CD4-positive, CD25-positive, alpha-beta regulatory T cell (primary cell): ENCODE results near the gene CNEP1R1. TPM values are rescaled to one million over a fixed set of nuclear protein-coding genes. Genes with fewer than 3 reads are reported as not detected.

Experiments
- ATAC-seq, 2 donors: fragments of 150-1000 bp; cut with Tn5 transposase; one replicate each; pipeline ENCODE4 v1.10.0; 2021; ENCODE audit warnings: low read depth in 2 of 2, moderate number of reproducible peaks in 2 of 2, moderate library complexity in 1 of 2
- DNase-seq, 3 donors: peaks; one replicate each; pipeline versions ENCODE4 v3.0.0 to v3.0.0-alpha.2; 2012 to 2022; ENCODE audit warnings: mixed read lengths in 1 of 3
- H3K27ac ChIP-seq: one replicate; pipeline ENCODE4 v1.7.0; 2013; ENCODE audit warnings: mild to moderate bottlenecking, low read length; ENCODE audit not compliant: insufficient read depth, poor library complexity, severe bottlenecking
- H3K27me3 ChIP-seq: one replicate; pipeline ENCODE4 v1.7.0; 2013; ENCODE audit warnings: low read length; ENCODE audit not compliant: control insufficient read depth, insufficient read depth
- H3K36me3 ChIP-seq: one replicate; pipeline ENCODE4 v1.7.0; 2013; ENCODE audit warnings: mild to moderate bottlenecking, low read length, moderate library complexity; ENCODE audit not compliant: control insufficient read depth, insufficient read depth
- H3K4me1 ChIP-seq: 2 replicates; pipeline ENCODE4 v1.7.0; 2013; ENCODE audit warnings: mild to moderate bottlenecking, low read length; ENCODE audit not compliant: insufficient read depth, control insufficient read depth, poor library complexity, severe bottlenecking
- H3K4me3 ChIP-seq: one replicate; pipeline ENCODE4 v1.7.0; 2013; ENCODE audit warnings: low read depth, mild to moderate bottlenecking, low read length, moderate library complexity
- H3K9me3 ChIP-seq, 2 experiments: 1 replicate in 1 of 2; 2 replicates in 1 of 2; pipeline ENCODE4 v1.7.0; 2013; ENCODE audit warnings: low read length in 2 of 2, mild to moderate bottlenecking in 1 of 2, moderate library complexity in 1 of 2; ENCODE audit not compliant: control insufficient read depth in 2 of 2
- H3K27ac Mint-ChIP-seq, 3 donors: one replicate each; pipeline ENCODE4 v1.8.0; 2020 to 2022; ENCODE audit warnings: mild to moderate bottlenecking in 3 of 3, mixed read lengths in 3 of 3, moderate library complexity in 2 of 3
- H3K27me3 Mint-ChIP-seq: one replicate; pipeline ENCODE4 v1.8.0; 2022; ENCODE audit warnings: mild to moderate bottlenecking, mixed read lengths
- H3K36me3 Mint-ChIP-seq: one replicate; pipeline ENCODE4 v1.8.0; 2020; ENCODE audit warnings: mixed read lengths
- H3K4me1 Mint-ChIP-seq, 4 donors: one replicate each; pipeline ENCODE4 v1.8.0; 2020 to 2022; ENCODE audit warnings: mixed read lengths in 4 of 4, mild to moderate bottlenecking in 1 of 4
- H3K4me3 Mint-ChIP-seq, 4 donors: one replicate each; pipeline ENCODE4 v1.8.0; 2020 to 2022; ENCODE audit warnings: mild to moderate bottlenecking in 4 of 4, mixed read lengths in 4 of 4, moderate library complexity in 3 of 4
- H3K9me3 Mint-ChIP-seq, 7 donors: one replicate each; pipeline ENCODE4 v1.8.0; 2020 to 2022; ENCODE audit warnings: mixed read lengths in 7 of 7, mild to moderate bottlenecking in 3 of 7, moderate library complexity in 2 of 7
- polyA plus RNA-seq, 4 donors: library from polyadenylated mRNA; unstranded; fragments of 300-500 nt; fragmentation: Illumina TruSeq; gene quantifications; one replicate each; pipeline ENCODE4 v1.2.3, GENCODE V29; 2021
- total RNA-seq: library from RNA; stranded (reverse); gene quantifications from one replicate; pipeline ENCODE4 v1.2.3, GENCODE V29; 2022

CNEP1R1 gene
- total and polyA plus RNA-seq, 5 donors from 2014 or later: 16.8 to 36.6 (median 21.6) TPM

DNA sequence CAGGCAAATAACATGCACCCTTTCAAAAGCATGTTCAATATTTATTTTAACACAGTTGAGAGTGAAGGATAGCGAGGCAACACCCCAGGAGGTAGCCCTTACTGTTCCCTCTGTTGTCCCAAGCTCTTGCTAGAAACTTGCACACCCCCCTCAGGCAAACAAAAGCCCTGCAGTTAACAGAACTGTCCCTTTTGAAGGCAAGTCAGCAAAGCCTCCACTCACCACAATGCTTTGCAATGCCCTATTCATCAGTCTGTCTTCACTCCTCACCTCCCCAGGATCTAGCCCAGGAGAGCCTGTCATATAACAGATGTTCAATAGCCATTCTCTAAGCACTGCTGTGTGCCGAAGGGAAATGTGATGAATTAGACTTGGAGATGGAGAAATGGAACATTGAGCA is 3.5 kb upstream of the CNEP1R1 start:
- DNase-seq: peak in 1 of 3 donors; percentile 8
- no peaks in the 10 kb centered on the region for H3K9me3 ChIP-seq
- peaks cover 10% of the 10 kb centered on the region for H3K27me3 ChIP-seq
- Mint-ChIP-seq H3K9me3 (no peaks in the 10 kb centered on the region), H3K4me3 (peak overlapping the region in 1 of 4 donors; percentile 40), H3K4me1 (peaks cover 7 to 29% (median 13%) of the 10 kb centered on the region in 4 donors), H3K27ac (peak overlapping the region in 1 of 3 donors; percentile 89), H3K36me3 (no peaks in the 10 kb centered on the region), H3K27me3 (peaks cover 11% of the 10 kb centered on the region)
- no peak for ATAC-seq
- H3K4me3 ChIP-seq: no peak overlapping the region
- no peak overlapping the region for H3K27ac ChIP-seq
- peaks cover 12% of the 10 kb centered on the region for H3K4me1 ChIP-seq
- no peaks in the 10 kb centered on the region for H3K36me3 ChIP-seq

DNA sequence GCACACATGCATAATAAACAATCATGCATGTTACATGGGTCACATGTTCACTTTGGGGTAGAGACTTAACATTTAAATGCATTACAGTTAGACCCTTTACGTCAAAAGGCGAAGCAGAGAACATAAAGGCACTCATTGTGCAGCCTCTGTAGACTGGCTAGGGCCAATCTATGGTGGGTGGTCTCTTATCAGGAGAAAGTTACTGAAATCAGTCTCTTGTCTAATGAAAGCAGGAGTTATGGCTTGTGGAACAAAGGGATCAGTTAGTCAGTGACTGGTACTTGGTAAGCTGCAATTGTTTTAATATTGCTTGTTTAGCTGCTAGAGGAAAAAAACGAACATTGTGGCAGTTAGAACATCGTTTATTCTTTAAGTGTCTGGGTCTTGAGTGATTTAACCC is 1.4 kb upstream of the CNEP1R1 start:
- DNase-seq (no peak), ATAC-seq (no peak)
- Mint-ChIP-seq H3K4me1 (peaks cover 7 to 45% (median 18%) of the 10 kb centered on the region in 4 donors), H3K27me3 (peaks cover 11% of the 10 kb centered on the region), H3K36me3 (no peaks in the 10 kb centered on the region), H3K27ac (peak overlapping the region in 1 of 3 donors; percentile 97), H3K9me3 (no peaks in the 10 kb centered on the region), H3K4me3 (peak overlapping the region in 2 of 4 donors; percentile 46 to 71)
- no peaks in the 10 kb centered on the region for H3K36me3 ChIP-seq
- H3K4me3 ChIP-seq: no peak overlapping the region
- H3K4me1 ChIP-seq: peaks cover 20% of the 10 kb centered on the region
- peaks cover 10% of the 10 kb centered on the region for H3K27me3 ChIP-seq
- no peak overlapping the region for H3K27ac ChIP-seq
- no peaks in the 10 kb centered on the region for H3K9me3 ChIP-seq

DNA sequence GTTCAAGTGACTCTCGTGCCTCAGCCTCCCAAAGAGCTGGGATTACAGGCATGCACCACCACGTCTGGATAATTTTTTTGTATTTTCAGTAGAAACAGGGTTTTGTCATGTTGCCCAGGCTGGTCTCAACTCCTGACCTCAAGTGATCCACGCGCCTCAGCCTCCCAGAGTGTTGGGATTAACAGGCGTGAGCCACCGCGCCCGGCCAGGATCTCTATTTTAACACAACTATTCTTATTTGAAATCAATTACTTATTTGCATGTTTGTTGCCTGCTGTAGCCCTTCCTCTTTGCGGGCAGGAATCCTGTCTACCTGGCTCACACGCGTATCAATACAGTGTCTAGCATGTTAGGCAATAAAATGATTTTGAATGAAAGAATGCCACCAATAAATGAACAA is 818 bp upstream of the CNEP1R1 start:
- no peak for DNase-seq
- Mint-ChIP-seq H3K4me3 (peak overlapping the region; percentile 92 to 98 (median 98)), H3K27me3 (peaks cover 6% of the 10 kb centered on the region), H3K27ac (peak overlapping the region in 2 of 3 donors; percentile 90 to 97), H3K9me3 (no peaks in the 10 kb centered on the region), H3K36me3 (no peaks in the 10 kb centered on the region), H3K4me1 (peaks cover 7 to 47% (median 19%) of the 10 kb centered on the region in 4 donors)
- Histone ChIP-seq H3K4me3 (peak overlapping the region; percentile 74), H3K27me3 (peaks cover 10% of the 10 kb centered on the region), H3K27ac (peak overlapping the region; percentile 77), H3K36me3 (no peaks in the 10 kb centered on the region), H3K9me3 (no peaks in the 10 kb centered on the region), H3K4me1 (peaks cover 20% of the 10 kb centered on the region)
- no peak for ATAC-seq

DNA sequence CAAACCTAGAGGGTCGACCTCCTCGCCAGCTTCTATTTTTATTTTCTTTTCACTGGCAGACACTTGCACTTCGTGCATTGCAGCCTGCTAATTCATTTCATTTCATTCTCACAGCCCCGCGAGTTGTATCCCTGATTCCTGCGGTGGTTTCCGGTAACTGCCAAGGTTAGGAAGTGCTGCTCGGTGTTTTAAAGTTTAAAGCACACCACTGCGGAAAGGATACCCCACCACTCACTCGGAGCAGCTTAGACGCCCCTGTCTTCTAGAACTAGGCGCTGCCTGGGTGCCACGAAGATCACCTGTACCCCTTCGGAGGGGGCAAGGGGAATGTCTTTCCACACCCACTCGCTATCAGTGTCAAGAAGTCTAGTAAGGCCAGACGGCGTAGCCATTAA is 509 bp downstream of the CNEP1R1 start:
- Histone ChIP-seq H3K27ac (peak overlapping the region; percentile 77), H3K4me1 (peaks cover 20% of the 10 kb centered on the region), H3K36me3 (peaks cover 11% of the 10 kb centered on the region), H3K9me3 (no peaks in the 10 kb centered on the region), H3K4me3 (peak overlapping the region; percentile 92), H3K27me3 (peaks cover 10% of the 10 kb centered on the region)
- Mint-ChIP-seq H3K4me3 (peak overlapping the region; percentile 92 to 98 (median 98)), H3K36me3 (no peaks in the 10 kb centered on the region), H3K27ac (peak overlapping the region; percentile 81 to 93 (median 90)), H3K27me3 (peaks cover 4% of the 10 kb centered on the region), H3K9me3 (no peaks in the 10 kb centered on the region), H3K4me1 (peaks cover 7 to 54% (median 24%) of the 10 kb centered on the region in 4 donors)
- peak in 2 of 3 donors; percentile 13 to 46 for DNase-seq
- no peak for ATAC-seq

DNA sequence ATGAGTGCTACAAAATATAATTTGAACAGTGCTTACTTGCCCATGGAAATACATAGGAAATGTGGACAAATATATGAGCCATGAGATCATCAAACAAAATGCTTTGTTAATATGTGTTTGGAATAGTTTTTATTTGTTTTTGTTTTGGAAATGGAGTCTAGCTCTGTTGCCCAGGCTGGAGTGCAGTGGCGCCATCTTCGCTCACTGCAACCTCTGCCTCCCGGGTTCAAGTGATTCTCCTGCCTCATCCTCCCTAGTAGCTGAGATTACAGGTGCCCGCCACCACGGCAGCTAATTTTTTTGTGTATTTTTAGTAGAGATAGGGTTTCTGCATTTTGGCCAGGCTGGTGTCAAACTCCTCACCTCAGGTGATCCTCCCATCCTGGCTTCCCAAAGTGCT is 2.8 kb downstream of the CNEP1R1 start:
- Histone ChIP-seq H3K9me3 (no peaks in the 10 kb centered on the region), H3K27ac (no peak overlapping the region), H3K4me1 (peaks cover 20% of the 10 kb centered on the region), H3K4me3 (no peak overlapping the region), H3K27me3 (no peaks in the 10 kb centered on the region), H3K36me3 (peaks cover 20% of the 10 kb centered on the region)
- DNase-seq (no peak), ATAC-seq (no peak)
- H3K27ac Mint-ChIP-seq: no peak overlapping the region
- H3K4me3 Mint-ChIP-seq: peak overlapping the region in 2 of 4 donors; percentile 46 to 70
- no peaks in the 10 kb centered on the region for H3K9me3 Mint-ChIP-seq
- H3K36me3 Mint-ChIP-seq: peaks cover 7% of the 10 kb centered on the region
- H3K4me1 Mint-ChIP-seq: peaks cover 11 to 54% (median 28%) of the 10 kb centered on the region in 4 donors
- H3K27me3 Mint-ChIP-seq: peaks cover 4% of the 10 kb centered on the region

DNA sequence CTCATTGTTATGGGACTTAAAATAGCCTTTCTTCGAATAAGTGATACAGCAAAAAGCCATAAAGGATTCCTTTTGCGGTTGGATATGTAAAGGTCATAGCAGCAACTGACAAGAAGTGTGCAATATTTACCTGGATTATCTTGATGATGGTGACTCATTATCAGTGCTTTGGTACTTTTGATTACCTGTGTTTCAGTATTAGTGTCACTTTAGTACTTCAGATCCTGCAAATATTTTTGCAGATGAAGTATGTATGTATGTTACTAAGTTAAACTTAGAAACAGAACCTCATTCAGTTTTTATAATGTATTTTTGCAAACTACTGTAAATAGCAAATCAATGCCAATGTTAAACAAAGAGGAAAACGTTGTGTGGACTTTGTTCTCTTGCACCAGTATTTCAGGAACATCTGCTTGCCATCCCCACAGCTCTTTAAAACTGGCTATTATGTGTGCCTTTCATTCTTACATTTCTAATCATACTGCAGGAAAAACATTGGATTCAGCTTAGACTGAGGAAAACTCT is 10.5 kb downstream of the CNEP1R1 start:
- H3K36me3 Mint-ChIP-seq: peaks cover 20% of the 10 kb centered on the region
- H3K4me1 Mint-ChIP-seq: peaks cover 8 to 14% (median 10%) of the 10 kb centered on the region in 4 donors
- no peak overlapping the region for H3K4me3 Mint-ChIP-seq
- H3K27ac Mint-ChIP-seq: peak overlapping the region in 1 of 3 donors; percentile 48
- Histone ChIP-seq H3K4me1 (no peaks in the 10 kb centered on the region), H3K27me3 (no peaks in the 10 kb centered on the region), H3K9me3 (no peaks in the 10 kb centered on the region), H3K4me3 (no peak overlapping the region), H3K36me3 (peaks cover 46% of the 10 kb centered on the region), H3K27ac (no peak overlapping the region)
- no peaks in the 10 kb centered on the region for H3K27me3 Mint-ChIP-seq
- ATAC-seq (no peak), DNase-seq (peak in 1 of 3 donors; percentile 23)
- H3K9me3 Mint-ChIP-seq: no peaks in the 10 kb centered on the region

DNA sequence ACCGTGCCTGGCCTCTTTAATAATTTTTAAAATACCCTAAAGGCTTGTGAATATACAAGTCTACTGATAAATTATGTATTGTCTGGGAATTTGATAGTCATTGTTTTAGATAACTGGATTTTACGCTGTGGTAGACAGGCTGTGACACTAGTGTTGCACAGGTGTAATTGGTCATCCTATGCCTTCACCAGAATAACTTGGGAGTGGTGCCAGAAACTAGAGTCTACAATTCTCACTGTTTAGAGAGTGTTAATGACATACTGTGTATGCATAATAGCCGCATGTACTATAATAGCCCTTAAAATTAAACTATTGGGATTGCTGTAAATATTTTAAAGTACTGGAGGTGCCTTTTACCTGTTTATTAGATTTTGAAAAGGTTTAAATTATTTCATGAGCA is 11.4 kb downstream of the CNEP1R1 start:
- no peaks in the 10 kb centered on the region for H3K27me3 ChIP-seq
- H3K4me1 ChIP-seq: no peaks in the 10 kb centered on the region
- Mint-ChIP-seq H3K27ac (peak overlapping the region in 1 of 3 donors; percentile 52), H3K36me3 (peaks cover 20% of the 10 kb centered on the region), H3K9me3 (no peaks in the 10 kb centered on the region), H3K4me3 (no peak overlapping the region), H3K27me3 (no peaks in the 10 kb centered on the region), H3K4me1 (peaks cover 7 to 14% (median 9%) of the 10 kb centered on the region in 4 donors)
- H3K4me3 ChIP-seq: no peak overlapping the region
- H3K9me3 ChIP-seq: no peaks in the 10 kb centered on the region
- H3K36me3 ChIP-seq: peaks cover 43% of the 10 kb centered on the region
- no peak overlapping the region for H3K27ac ChIP-seq
- DNase-seq (no peak), ATAC-seq (no peak)

DNA sequence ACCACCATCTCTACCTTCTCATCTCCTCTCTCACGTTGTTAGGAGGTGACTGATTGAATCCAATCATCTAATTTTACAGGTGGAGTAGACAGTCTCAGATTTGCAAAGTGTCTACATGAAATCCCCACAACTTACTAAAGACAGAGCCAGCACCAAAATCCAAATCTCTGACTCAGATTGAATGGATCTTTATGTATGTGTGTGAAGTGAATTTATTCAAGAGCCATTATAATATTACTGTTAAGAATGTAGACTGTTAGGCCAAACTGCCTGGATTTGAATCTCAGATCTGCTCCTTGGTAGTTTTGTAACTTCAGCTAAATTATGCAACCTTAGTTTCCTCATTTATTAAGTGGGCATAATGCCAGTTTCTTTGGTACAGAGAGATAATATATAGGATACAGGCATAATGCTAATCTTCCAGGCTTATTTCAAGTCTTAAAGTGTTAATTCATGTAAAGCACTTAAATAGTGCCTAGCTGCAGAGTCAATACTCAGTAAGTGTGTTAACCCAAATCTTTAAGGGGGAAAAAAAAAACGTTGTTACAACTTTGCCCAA is 12.7 kb downstream of the CNEP1R1 start:
- Histone ChIP-seq H3K9me3 (no peaks in the 10 kb centered on the region), H3K36me3 (peaks cover 37% of the 10 kb centered on the region), H3K27me3 (peaks cover 1% of the 10 kb centered on the region), H3K27ac (no peak overlapping the region), H3K4me3 (no peak overlapping the region), H3K4me1 (no peaks in the 10 kb centered on the region)
- Mint-ChIP-seq H3K4me1 (peaks cover 4 to 10% (median 6%) of the 10 kb centered on the region in 4 donors), H3K4me3 (no peak overlapping the region), H3K9me3 (no peaks in the 10 kb centered on the region), H3K36me3 (peaks cover 13% of the 10 kb centered on the region), H3K27me3 (no peaks in the 10 kb centered on the region), H3K27ac (no peak overlapping the region)
- DNase-seq (no peak), ATAC-seq (no peak)
